A549 (cell line): ENCODE measurements around the gene ATAT1. TPM values are rescaled to one million over a fixed set of nuclear protein-coding genes. Genes with fewer than 3 reads are reported as not detected.

Experiments used
- BCL3 ChIP-seq: fragments of >200 bp; sonication (Bioruptor Twin); formaldehyde crosslinking; IDR thresholded peaks from 3 replicates; pipeline ENCODE4 v1.6.1; 2016
- CBX2 ChIP-seq: fragments of 200-600 bp; sonication (generic); IDR thresholded peaks from 2 replicates; pipeline ENCODE4 v1.6.1; 2016; ENCODE audit warnings: low read depth, mild to moderate bottlenecking, borderline replicate concordance
- CBX8 ChIP-seq: fragments of 200-600 bp; sonication (generic); IDR thresholded peaks from 2 replicates; pipeline ENCODE4 v1.6.1; 2016
- CHD2 ChIP-seq: fragments of 150-350 bp; IDR thresholded peaks from 2 replicates; pipeline ENCODE4 v1.6.1; 2014; ENCODE audit warnings: low read length; ENCODE audit not compliant: partially characterized antibody
- CTCF ChIP-seq: fragments of >200 bp; sonication (Bioruptor Twin); formaldehyde crosslinking; IDR thresholded peaks from 3 replicates; pipeline ENCODE4 v1.5.1; 2016
- E2F6 ChIP-seq: IDR thresholded peaks from 2 replicates; pipeline ENCODE4 v1.6.1; 2012; ENCODE audit warnings: low read depth, borderline replicate concordance
- EHMT2 ChIP-seq: fragments of 200-600 bp; sonication (generic); IDR thresholded peaks from 2 replicates; pipeline ENCODE4 v1.6.1; 2016; ENCODE audit warnings: antibody characterized with exemption, low read depth, mild to moderate bottlenecking, moderate library complexity
- ESRRA ChIP-seq: fragments of 150-350 bp; IDR thresholded peaks from 2 replicates; pipeline ENCODE4 v1.6.1; 2014; ENCODE audit warnings: mild to moderate bottlenecking, low read length, borderline replicate concordance
- FOSB ChIP-seq: fragments of 250-450 bp; sonication (Bioruptor Pico); IDR thresholded peaks from 2 replicates; pipeline ENCODE4 v1.5.0; 2020; ENCODE audit warnings: mild to moderate bottlenecking, moderate library complexity
- HMGXB4 ChIP-seq: fragments of 250-450 bp; sonication (Bioruptor Pico); IDR thresholded peaks from 2 replicates; pipeline ENCODE4 v1.5.0; 2021; ENCODE audit warnings: mild to moderate bottlenecking, moderate library complexity, borderline replicate concordance
- HOXB13 ChIP-seq: fragments of 250-450 bp; sonication (Bioruptor Pico); IDR thresholded peaks from 2 replicates; pipeline ENCODE4 v1.5.0; 2020; ENCODE audit warnings: low read depth, mild to moderate bottlenecking, moderate library complexity
- JUNB ChIP-seq: fragments of >200 bp; sonication (Bioruptor Twin); formaldehyde crosslinking; IDR thresholded peaks from 2 replicates; pipeline ENCODE4 v1.6.1; 2016
- KDM1A ChIP-seq: fragments of 200-600 bp; sonication (generic); IDR thresholded peaks from 2 replicates; pipeline ENCODE4 v1.6.1; 2016; ENCODE audit warnings: low read depth, mild to moderate bottlenecking
- MAFK ChIP-seq: fragments of 450-650 bp; IDR thresholded peaks from 2 replicates; pipeline ENCODE4 v1.6.1; 2014; ENCODE audit not compliant: partially characterized antibody
- NFE2L2 ChIP-seq: fragments of 150-350 bp; conservative IDR thresholded peaks from 2 replicates; pipeline ENCODE4 v1.6.1; 2014; ENCODE audit warnings: low read length
- PBX3 ChIP-seq: IDR thresholded peaks from 2 replicates; pipeline ENCODE4 v1.6.1; 2012
- POLR2A ChIP-seq: IDR thresholded peaks from 2 replicates; pipeline ENCODE4 v1.6.1; 2012; ENCODE audit warnings: mild to moderate bottlenecking, low read length
- POLR2AphosphoS2 ChIP-seq: conservative IDR thresholded peaks from 2 replicates; pipeline ENCODE4 v1.6.1; 2012; ENCODE audit warnings: low read length, improper control_type of control experiment, inconsistent platforms
- REST ChIP-seq: fragments of 200-600 bp; sonication (generic); IDR thresholded peaks from 2 replicates; pipeline ENCODE4 v1.6.1; 2016; ENCODE audit warnings: antibody characterized with exemption, mild to moderate bottlenecking, moderate library complexity
- USF2 ChIP-seq: fragments of 450-650 bp; IDR thresholded peaks from 2 replicates; pipeline ENCODE4 v1.6.1; 2014; ENCODE audit warnings: antibody characterized with exemption
- ZC3H11A ChIP-seq: fragments of 450-650 bp; IDR thresholded peaks from 2 replicates; pipeline ENCODE4 v1.6.1; 2014; ENCODE audit warnings: antibody characterized with exemption, mild to moderate bottlenecking
- polyA plus RNA-seq, 4 experiments: library from polyadenylated mRNA; depleted of rRNA in 3 of 4; stranded (reverse); fragments of >200 nt; fragmentation: RNase III in 1 of 4; extraction: RNeasy Plus Mini Kit Qiagen cat#74134 plus additional on column Dnase treatment in 1 of 4; gene quantifications; 2 replicates in 3 of 4; 3 replicates in 1 of 4; pipeline ENCODE4 v1.2.3, GENCODE V29; 2011 to 2017

Gene ATAT1
- polyA plus RNA-seq, 2 of the 4 experiments (the other 2 are of a cell fraction) = 7.4 to 8.6 TPM

- TF ChIP-seq REST (no peak; the same call in 1 of the 2 replicates), CTCF (no peak), POLR2A (peak; percentile 45), POLR2AphosphoS2 (no peak), USF2 (no peak), E2F6 (no peak), CBX2 (no peak), MAFK (no peak), KDM1A (no peak), PBX3 (no peak), JUNB (no peak), ESRRA (no peak), EHMT2 (no peak), BCL3 (peak; percentile 17; the same call in 1 of the 3 replicates), FOSB (peak; percentile 90), CHD2 (no peak), CBX8 (no peak), HOXB13 (CRISPR knock-in tag) (no peak), NFE2L2 (no peak), ZC3H11A (no peak), HMGXB4 (CRISPR knock-in tag) (peak; percentile 83)
Measured at GRCh38 chr6:30615219-30615957, 11.3 kb upstream of the ATAT1 start (continued).
